ENCODE results near the gene ARPC1B.
A peak's percentile ranks its signal among the peaks of the same experiment; 100 is the strongest.

ARPC1B gene

GRCh38 chr7:99369767-99370391, 4.7 kb upstream of the ARPC1B start:
- DNase-seq (ENCODE audit: low read depth) = no peak
- in situ Hi-C loops (cut with HindIII; ENCODE audit: low sequenced_read_pairs) = no loop called here

GRCh38 chr7:99371376-99371920, 3.1 kb upstream of the ARPC1B start:
- no peak overlapping the region for H3K4me3 ChIP-seq (ENCODE audit: low read depth, low read length)
- no peak for TF ChIP-seq CTCF (IDR thresholded peaks at IDR 0.05; ENCODE audit: low read depth, low read length, missing control alignments)
- in situ Hi-C loops (cut with HindIII; ENCODE audit: low sequenced_read_pairs) = no loop called here
- no peak for DNase-seq (ENCODE audit: low read depth)

More at GRCh38 chr7:99369767-99370391, 4.7 kb upstream of the ARPC1B start:
- no peak for TF ChIP-seq CTCF (IDR thresholded peaks at IDR 0.05; ENCODE audit: low read depth, low read length, missing control alignments)
- H3K4me3 ChIP-seq (ENCODE audit: low read depth, low read length) = no peak overlapping the region

GRCh38 chr7:99372275-99373090, 2.0 kb upstream of the ARPC1B start:
- no peak overlapping the region for H3K4me3 ChIP-seq (ENCODE audit: low read depth, low read length)
- no peak for TF ChIP-seq CTCF (IDR thresholded peaks at IDR 0.05; ENCODE audit: low read depth, low read length, missing control alignments)
- in situ Hi-C loops (cut with HindIII; ENCODE audit: low sequenced_read_pairs) = no loop called here
- no peak for DNase-seq (ENCODE audit: low read depth)

- peak overlapping the region; percentile 66 for H3K4me3 ChIP-seq (ENCODE audit: low read depth, low read length)
- DNase-seq (ENCODE audit: low read depth) = no peak
- in situ Hi-C loops (cut with HindIII; ENCODE audit: low sequenced_read_pairs) = no loop called here
- TF ChIP-seq CTCF (IDR thresholded peaks at IDR 0.05; ENCODE audit: low read depth, low read length, missing control alignments) = no peak
Measured at GRCh38 chr7:99373091-99374066, 1.2 kb upstream of the ARPC1B start.

- TF ChIP-seq CTCF (IDR thresholded peaks at IDR 0.05; ENCODE audit: low read depth, low read length, missing control alignments) = no peak
- no peak for DNase-seq (ENCODE audit: low read depth)
- in situ Hi-C loops (cut with HindIII; ENCODE audit: low sequenced_read_pairs) = no loop called here
- peak overlapping the region; percentile 66 for H3K4me3 ChIP-seq (ENCODE audit: low read depth, low read length)
Measured at GRCh38 chr7:99375070-99375807, 709 bp downstream of the ARPC1B start.
